HG02973 (cell line): ENCODE data around the gene SEPTIN11.

Experiments
- ATAC-seq: cut with Tn5 transposase; IDR thresholded peaks from one replicate; pipeline ENCODE4 v1.9.1; 2021; ENCODE audit warnings: moderate library complexity; ENCODE audit not compliant: unreplicated experiment

Gene SEPTIN11

GRCh38 chr4:76949276-76950051, at the start of gene SEPTIN11:
TSS of gene SEPTIN11 (plus strand) at chr4:76949752. CDS start at chr4:76949904, 152 bp downstream.
- ATAC-seq = peak; percentile 57

- no peak for ATAC-seq
Observed at GRCh38 chr4:76902233-76902890, 47.2 kb upstream of the SEPTIN11 start.

GRCh38 chr4:76904646-76905190, 44.8 kb upstream of the SEPTIN11 start:
- no peak for ATAC-seq

GRCh38 chr4:76905521-76905920, 44.0 kb upstream of the SEPTIN11 start:
- ATAC-seq = no peak

GRCh38 chr4:76909711-76910110, 39.8 kb upstream of the SEPTIN11 start:
- ATAC-seq = no peak

GRCh38 chr4:76920715-76921114, 28.8 kb upstream of the SEPTIN11 start:
- no peak for ATAC-seq

GRCh38 chr4:76923619-76924357, 25.8 kb upstream of the SEPTIN11 start:
- no peak for ATAC-seq

GRCh38 chr4:76926841-76927240, 22.7 kb upstream of the SEPTIN11 start:
- ATAC-seq = no peak

GRCh38 chr4:76930685-76931084, 18.9 kb upstream of the SEPTIN11 start:
- ATAC-seq = no peak

GRCh38 chr4:76931087-76931486, 18.5 kb upstream of the SEPTIN11 start:
- ATAC-seq = no peak

GRCh38 chr4:76931576-76932276, 17.8 kb upstream of the SEPTIN11 start:
- ATAC-seq = no peak

- ATAC-seq = no peak
Observed at GRCh38 chr4:76939184-76939583, 10.4 kb upstream of the SEPTIN11 start.

- no peak for ATAC-seq
Observed at GRCh38 chr4:76943129-76943620, 6.4 kb upstream of the SEPTIN11 start.

- no peak for ATAC-seq
Observed at GRCh38 chr4:76943790-76944189, 5.8 kb upstream of the SEPTIN11 start.

- ATAC-seq = no peak
Observed at GRCh38 chr4:76947369-76947768, 2.2 kb upstream of the SEPTIN11 start.

GRCh38 chr4:76948443-76949275, 893 bp upstream of the SEPTIN11 start:
- ATAC-seq = peak; percentile 54

- ATAC-seq = peak; percentile 13
Observed at GRCh38 chr4:76950052-76950955, 752 bp downstream of the SEPTIN11 start.

GRCh38 chr4:76950956-76951671, 1.6 kb downstream of the SEPTIN11 start:
- no peak for ATAC-seq
